GM21576 (cell line): Measurements from ENCODE around the gene PGAP2.

Experiments used
- ATAC-seq: cut with Tn5 transposase; IDR thresholded peaks from one replicate; pipeline ENCODE4 v1.9.1; 2021; ENCODE audit warnings: mild to moderate bottlenecking, moderate library complexity; ENCODE audit not compliant: unreplicated experiment

PGAP2 gene

DNA sequence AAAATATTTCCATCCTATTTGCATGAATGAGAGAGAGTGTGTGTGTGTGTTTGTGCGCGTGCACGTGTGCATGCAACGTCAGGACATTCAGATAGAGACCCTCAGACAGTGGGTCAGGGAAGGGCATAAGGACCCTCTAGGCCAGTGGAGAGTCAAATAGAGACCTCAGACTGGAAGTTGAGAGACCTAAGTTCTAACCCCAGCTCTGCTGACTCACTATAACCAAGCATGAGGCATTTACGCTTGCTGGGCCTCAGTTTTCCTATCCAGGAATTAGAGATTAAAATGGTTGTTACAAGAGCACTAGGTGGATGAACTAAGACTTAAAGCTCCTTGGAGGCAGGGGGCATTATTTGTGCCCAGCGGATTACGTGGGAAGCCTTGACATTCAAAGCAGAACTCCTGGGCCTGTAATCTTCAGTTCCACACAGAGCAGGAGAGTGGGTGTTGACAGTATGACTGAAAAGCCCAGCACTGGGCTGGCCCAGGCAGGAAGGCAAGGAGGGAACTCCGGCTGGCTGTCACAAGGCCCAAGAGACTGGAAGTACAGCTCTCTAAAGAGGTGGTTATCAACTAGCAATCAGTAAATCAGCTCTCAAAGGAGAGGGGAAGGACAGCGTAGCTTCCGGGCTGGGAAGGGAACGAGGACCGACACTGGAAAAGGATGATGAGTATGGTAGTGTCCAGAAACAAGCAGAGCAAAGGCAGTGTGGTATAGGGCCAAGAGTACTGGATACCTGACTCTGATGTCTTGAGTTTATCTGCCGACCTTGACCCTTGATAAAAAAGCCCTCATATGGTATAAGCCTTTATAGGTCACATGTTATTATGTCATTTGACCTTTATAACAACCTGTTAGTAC is 23.2 kb downstream of the PGAP2 start:
- ATAC-seq = no peak

DNA sequence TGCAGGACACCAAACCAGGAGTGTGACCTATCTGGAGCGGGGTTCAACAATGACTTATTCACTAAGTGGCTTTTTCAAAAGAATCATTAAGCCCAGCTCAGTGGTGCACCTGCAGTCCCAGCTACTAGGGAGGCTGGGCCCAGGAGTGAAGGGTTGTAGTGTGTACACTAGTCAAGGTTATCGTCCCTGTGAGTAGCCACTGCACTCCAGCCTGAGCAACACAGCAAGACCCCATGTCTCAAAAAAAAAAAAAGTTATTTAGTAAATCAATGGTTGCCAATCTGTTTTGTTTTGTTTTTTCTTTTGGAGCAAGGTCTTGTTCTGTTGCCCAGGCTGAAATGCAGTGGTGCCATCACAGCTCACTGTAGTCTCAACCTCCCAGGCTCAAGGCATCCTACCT is 24.5 kb downstream of the PGAP2 start:
- ATAC-seq = no peak

DNA sequence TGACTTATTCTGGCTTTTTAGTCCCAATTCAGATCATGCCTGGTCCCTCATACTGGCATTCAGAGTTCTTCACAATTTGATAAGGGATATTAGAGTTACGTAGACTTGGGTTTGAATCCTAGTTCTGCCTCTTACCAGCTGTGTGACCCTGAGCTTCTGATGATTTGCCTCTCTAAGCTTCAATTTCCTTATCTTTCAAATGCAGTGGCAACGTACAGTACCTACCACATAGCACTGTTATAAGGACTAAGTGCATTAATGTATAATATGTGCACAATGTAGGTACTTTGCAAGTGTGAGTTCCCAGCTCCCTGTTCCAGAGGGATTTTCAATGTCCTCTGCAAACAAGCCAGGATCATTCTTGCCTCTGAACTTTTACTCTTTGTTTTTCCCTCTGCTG is 25.1 kb downstream of the PGAP2 start:
- no peak for ATAC-seq

DNA sequence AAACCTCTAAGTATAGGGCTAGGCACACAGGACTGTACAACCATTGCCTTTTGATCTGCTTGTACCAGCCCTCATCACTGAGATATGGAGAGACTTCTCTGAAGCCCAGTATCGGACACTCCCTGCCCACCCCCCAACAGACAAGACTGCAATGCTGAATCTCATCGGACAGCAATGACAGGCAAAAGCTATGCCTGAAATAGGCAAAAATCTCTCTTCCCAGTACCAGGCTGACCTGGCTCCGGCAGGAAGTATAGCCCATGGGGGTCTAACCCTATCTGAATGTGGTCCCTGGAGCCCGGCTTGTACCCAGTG is 25.9 kb downstream of the PGAP2 start:
- no peak for ATAC-seq

DNA sequence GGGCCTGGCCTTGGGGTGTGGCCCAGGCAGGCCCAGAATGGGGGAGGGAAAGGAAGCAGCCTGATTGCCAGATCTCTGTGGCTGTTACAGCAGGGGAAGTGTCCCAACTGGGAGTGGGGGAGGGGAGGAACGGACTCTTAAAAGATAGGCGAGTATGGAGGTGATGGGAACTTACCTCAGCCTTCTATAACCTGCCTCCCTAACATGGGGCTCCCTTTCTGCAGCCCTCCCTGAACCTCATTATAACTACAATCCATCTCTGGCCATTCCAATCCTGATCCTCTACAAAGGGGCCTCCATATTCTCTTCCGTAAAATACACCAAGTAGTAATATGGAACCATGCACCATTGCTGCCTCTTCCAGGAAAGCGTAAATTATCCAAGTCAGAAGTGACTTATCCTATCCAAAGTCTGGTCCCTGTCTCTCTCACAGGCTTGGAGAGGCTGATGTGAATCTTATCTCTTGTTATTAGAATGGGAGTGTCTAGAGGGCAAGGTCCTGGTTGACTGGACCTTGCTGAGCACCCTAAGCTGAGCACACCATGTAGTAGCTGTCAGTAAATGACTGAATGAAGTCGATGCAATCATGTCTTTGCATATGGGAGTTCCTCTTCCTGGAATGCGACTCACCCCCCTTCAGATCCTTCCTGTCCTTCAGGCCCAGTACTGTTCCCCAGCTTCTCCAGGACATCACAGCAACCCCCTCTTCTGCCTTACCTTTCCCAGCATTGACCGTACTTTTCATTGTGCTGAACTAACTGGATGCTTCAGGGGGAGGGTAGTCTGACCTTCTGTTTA is 26.5 kb downstream of the PGAP2 start:
- ATAC-seq = no peak

DNA sequence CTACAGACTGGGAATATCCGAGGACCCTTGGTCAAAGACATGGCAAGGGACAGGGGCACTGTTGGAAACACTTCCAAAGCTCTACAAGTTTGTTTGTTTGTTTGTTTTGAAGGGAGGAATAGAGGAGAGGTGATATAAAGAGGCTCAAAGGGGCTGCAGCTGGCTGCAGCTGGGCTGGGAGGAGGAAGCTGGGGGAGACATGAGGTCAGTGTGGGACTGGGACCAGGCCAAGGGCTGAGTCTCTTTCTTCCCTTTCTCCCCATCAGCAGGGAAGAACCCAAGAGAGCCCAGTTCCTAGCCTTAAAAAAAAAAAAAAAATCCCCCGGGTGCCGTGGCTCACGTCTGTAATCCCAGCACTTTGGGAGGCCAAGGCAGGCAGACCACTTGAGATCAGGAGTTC is 27.4 kb downstream of the PGAP2 start:
- ATAC-seq = no peak

DNA sequence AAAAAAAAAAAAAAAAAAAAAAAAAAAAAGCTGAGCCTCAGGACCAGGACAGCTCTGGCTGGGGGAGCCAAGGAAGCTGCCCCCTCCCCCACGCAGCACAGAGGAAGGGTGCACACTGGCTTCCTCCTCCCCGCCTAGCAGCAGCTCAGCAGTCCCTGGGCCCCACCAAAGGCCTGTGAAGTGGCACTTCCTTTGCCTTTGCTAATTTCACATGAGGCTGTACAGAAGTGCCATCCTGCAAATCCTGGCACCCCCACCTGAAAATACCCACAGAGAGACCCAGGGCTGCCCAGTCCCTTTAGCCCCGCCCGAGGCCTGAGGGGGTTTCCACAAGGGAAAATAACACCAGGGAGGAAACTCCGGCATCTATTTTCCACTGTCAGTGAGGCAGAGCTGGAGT is 28.5 kb downstream of the PGAP2 start:
- ATAC-seq = no peak

DNA sequence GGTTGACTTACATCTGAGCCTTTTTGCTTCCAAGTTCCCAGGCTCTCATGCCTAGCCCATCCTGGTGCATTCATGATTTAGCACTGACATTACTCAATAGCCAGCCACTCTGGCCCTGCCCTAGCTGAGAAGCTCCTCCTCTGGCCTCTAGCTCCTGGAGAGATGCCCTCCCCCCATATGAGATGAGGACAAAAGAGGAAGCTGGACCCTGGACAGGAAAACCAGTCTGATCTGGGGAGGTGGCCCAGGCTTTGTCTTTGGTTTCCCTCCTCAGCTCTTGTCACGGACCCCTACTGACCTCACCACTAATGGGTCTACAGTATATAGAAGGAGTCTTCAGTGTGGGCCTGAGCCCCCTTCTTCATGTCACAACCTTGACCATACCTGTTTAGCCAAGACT is 29.4 kb downstream of the PGAP2 start:
- ATAC-seq = no peak

DNA sequence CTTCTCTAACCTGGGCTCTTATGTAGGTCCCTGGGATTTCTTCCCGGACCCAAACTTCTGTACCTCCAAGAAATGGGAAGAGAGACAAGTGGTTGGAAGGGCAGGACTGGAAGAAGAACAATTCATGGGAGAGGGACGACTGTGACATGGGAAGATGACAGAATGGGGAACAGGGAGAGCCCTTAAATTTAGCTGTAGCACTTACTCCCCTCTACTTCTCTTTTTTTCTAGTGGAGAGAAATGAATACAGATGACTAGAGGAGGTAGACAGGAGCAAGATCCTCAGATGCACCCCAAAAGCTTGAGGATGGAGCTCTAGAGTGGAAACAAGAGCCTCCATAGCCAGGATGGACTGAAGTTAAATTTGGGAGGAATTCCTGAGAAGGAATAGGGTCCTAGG is 30.1 kb downstream of the PGAP2 start:
- ATAC-seq = no peak

DNA sequence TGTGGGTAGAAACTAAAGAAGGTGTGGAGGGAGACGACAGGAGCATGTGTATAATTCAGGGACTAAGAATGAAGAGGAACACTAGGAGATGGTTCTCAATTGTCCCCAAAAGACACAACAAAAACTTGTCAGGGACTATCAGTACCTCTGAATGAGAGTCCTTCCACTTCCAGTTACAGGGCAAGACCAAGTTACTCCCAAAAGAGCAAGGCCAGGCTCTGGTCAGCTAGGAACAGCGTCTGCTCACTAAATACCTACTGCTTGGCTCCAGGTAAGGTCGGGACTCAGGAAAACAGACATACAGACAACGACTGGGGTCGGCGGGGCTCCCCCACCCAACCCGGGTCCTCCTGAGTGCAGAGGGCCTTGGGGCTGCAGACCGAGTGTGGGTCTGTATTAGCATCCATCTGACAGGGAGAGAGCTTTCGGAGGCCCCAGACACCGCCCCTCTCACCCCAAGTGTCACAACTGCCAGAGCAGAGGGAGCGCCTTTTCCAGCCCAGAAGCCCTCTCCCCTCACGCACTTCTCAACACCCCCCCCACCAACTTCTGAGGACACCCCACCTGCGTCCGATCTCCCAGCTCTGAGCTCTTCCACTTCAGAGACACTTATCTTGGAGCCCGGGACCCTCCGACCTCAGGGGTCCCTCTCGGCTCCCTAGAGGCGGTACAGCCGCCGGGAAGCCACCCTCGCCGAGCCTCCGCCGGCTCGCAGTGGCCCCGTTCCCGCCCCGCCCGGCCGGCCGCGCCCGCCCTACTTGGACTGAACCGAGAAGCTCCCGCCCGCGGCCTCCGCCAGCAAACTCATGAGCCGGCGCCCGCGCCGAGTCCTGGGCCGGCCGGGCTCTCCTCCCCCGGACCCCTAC is 31.9 kb downstream of the PGAP2 start:
- ATAC-seq = no peak

DNA sequence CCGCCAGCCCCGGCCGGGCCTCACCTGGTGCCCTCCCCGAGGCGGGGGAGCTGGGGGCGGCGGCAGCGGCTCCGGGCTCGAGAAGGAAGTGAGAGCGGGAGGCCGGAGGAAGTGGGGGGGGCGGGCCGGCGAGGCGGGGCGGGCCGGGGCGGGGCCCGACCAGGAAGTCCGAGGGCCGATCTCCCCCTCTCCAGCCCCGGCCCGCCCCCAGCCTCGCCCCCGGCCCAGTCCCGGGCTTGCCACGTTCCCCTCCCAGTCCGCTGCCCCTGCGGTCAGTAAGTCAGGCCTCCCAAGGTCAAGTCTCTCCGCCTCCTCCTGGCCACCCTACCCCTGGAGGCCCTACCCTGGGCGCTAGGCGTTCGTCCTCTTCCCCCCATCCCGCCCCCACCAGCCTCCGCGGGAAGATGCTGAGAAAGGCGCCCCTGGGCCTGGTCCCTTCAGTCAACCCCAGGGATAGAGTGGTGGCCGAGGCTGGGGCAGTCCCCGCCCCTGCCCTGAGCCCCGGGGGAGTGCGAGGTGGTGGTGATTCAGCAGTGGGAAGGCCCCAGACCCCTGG is 32.6 kb downstream of the PGAP2 start, which contains the start of gene RHOG:
TSS of gene RHOG (minus strand) at position 90 of the 556 bp plus-strand sequence. CDS start 12,821 bp downstream, outside the sequence.
- ATAC-seq = peak; percentile 22

DNA sequence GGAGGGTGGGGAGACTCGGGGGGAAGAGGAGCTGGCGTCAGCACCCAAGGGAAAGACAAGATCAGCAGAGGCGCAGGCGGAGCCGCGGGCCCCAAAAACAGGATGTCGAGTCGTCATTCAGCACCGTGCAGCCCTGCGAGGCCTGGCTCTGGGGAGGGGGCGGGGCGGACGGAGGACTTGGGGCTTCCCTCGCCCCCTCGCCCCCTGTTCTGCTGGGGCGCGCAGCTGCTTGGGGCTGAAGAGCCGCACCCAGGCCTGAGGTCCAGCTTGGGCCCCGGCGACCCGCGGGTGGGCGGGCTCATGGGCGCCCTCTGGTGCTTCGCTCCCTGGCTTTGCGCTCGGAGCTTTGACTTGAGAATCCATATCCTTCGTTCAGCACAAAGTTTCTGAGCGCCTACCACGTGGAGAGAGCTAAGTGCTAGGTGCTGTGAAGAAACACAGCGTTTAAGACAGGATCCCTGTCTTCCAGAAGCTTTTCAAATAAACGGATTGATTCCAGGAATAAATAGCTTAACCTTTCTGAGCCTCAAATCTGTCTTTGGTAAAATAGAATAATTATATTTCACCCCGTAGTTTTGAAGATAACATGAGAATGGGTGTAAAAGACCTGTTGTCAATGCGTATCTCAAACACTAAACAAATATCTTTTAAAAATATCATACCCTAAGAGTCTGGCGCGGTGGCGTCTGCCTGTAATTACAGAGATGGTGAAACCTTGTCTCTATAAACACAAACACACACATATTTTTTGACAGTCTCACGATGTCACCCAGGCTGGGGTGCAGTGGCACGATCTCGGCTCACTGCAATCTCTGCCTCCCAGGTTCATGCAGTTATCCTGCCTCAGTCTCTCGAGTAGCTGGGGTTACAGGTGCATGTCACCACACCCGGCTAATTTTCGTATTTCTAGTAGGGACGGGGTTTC is 33.3 kb downstream of the PGAP2 start:
- ATAC-seq = peak; percentile 44

DNA sequence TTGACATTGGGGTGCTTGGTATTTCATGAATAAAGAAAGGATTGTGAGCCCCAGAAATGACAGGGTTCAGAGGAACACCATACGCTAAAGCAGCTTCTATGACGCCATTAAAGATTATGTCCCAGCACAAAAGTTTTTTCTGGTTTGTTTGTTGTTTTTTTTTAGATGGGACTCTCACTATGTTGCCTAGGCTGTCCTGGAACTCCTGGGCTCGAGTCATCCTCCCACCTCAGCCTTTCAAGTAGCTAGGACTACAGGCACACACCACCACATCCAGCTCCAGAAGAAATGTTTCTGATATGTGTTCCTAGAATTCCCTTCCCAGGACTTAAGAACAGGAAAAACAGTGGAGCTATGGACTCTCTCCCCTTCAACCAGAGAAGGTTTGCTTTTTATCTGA is 35.0 kb downstream of the PGAP2 start:
- ATAC-seq = no peak

DNA sequence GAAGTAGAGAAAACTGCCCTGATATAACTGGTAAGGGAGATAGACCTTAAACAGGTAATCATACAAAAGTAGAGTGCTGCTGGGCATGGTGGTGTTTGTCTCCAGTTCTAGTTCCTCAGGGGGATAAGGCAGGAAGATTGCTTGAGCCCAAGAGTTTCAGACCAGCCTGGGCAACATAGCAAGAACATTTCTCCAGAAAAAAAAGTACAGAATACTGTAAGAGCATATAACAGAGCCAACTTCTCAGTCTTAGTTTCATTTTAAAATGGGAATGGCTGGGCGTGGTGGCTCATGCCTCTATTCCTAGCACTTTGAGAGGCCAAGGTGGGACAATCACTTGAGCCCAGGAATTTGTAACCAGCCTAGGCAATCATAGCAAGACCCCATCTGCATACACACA is 36.9 kb downstream of the PGAP2 start:
- no peak for ATAC-seq

DNA sequence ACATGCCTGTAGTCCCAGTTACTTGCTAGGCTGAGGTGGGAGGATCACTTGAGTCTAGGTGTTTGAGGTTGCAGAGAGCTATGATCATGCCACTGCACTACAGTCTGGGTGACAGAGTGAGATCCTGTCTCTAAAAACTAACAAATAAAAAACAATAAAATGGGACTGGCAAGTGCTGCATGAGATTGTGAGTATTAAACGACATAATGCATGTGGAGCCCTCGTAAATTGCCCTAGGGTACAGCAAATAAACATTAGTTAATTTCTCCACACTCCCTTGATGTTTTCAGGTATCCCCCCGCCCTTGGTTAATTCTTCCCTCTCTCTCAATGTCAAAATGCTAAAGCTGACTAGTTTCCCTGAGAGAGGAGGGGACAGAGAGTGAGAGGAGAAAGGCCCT is 37.3 kb downstream of the PGAP2 start:
- no peak for ATAC-seq

DNA sequence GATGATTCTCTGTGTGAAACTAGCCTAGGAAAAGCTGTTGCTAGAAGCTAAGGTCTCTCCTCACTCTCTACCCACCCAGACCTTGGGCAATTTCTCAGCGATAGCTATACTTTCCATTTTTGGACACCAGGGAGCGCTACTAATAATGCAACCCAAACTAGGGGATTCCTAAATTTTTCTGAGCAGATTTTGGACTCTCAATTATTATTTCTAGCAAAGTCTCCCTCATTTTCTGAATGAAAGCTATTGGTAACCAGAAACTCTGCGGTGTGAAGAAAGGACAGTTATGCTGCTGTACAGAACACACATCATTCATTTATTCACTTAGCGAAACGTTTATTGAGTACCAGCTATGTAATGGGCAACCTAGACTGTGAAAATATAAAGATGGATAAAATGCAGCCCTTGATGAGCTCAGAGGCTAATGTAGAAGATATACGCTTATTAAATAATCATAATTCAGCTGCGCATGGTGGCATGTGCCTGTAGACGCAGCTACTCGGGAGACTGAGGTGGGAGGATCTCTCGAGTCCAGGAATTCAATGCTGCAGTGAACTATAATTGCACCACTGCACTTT is 41.0 kb downstream of the PGAP2 start:
- no peak for ATAC-seq

DNA sequence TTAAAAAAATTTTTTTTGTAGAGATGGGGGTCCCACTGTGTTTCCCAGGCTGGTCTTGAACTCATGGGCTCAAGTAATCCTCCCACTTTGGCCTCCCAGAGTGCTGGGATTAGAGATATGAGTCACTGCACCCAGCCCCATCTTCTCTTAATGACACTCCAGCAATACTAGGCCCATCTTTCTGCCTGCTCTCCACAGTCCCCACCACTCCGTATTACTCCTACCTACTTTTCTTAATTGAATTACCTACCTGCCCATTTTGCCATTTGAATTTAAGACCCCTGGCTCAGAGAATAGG is 45.1 kb downstream of the PGAP2 start:
- ATAC-seq = no peak

DNA sequence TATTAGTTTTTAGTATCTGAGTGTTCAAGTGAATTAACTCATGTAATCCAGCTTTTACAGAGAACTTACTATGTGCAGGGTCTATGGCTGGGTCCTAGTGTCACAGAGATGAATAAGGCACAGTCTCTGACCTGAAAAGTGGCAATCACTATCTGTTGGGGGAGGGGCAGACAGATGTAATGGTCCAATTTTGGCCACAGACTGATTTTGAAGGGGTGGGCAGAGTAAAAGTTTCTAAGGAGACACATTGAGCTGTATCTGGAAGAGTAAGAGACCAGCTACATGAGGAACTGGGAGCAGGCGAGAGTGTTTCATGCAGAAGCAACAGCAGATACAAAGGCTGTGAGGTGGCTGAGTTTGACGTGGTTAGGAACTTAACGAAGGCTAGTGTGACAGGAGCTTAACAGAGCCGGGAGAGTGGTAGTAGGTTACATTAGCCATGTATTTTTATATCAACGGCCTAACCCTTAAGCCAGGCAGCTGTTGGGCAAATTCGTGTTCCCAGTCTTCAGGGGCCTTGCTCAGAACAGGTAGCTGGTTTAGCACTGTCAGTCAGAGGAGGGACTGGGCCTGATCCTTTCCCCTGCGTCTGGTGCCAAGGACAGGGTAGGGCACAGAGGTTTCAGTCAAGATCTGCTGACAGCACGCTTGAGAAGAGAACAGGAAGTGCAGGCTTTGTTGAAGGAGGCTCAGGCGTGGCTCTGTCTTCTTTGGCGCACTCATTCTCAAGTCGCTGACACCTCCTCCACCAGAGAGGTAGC is 45.7 kb downstream of the PGAP2 start:
- peak; percentile 48 for ATAC-seq

DNA sequence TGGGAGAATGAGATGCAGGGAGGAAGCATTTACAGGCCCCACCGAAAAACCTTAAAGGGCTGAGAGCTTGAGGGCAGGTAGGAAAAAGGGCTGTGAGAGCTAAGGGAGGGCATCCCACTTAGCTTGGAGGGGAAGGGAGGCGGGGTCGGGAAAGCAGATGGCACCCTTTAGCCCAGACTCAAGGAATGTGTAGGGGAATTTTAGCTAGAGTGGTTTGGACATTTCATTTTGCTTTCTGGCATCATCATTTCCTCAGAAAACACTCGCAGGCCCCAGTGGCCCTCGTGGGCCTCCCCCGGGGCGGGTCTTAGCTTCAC is 46.3 kb downstream of the PGAP2 start:
- ATAC-seq = no peak
